GM12878 (cell line): Measurements from ENCODE around the gene FGD3.

Source experiments
- CREM ChIP-seq: IDR thresholded peaks from 2 replicates; pipeline ENCODE4 v1.6.1; 2014; ENCODE audit warnings: antibody characterized with exemption, low read depth
- FOS ChIP-seq: IDR thresholded peaks from 3 replicates; pipeline ENCODE4 v1.6.1; 2011; ENCODE audit warnings: borderline replicate concordance; ENCODE audit not compliant: insufficient read length; ENCODE audit errors: extremely low read depth
- JUND ChIP-seq: IDR thresholded peaks from 2 replicates; pipeline ENCODE4 v1.6.1; 2012; ENCODE audit warnings: low read depth, mild to moderate bottlenecking, low read length, improper control_type of control experiment, moderate library complexity
- LARP7 ChIP-seq: fragments of 450-650 bp; IDR thresholded peaks from 2 replicates; pipeline ENCODE4 v1.6.1; 2017; ENCODE audit warnings: mild to moderate bottlenecking
- POLR2A ChIP-seq: IDR thresholded peaks from 2 replicates; pipeline ENCODE4 v1.6.1; 2011; ENCODE audit warnings: low read depth, mild to moderate bottlenecking, low read length
- POLR2AphosphoS5 ChIP-seq: IDR thresholded peaks from 2 replicates; pipeline ENCODE4 v1.6.1; 2011; ENCODE audit warnings: mild to moderate bottlenecking, low read length, inconsistent platforms
- TF ChIP-seq, protein P1 (sequence below): IDR thresholded peaks from 2 replicates; pipeline ENCODE4 v1.6.1; 2011; ENCODE audit warnings: borderline replicate concordance, low read depth, mild to moderate bottlenecking, moderate library complexity, low read length; ENCODE audit not compliant: insufficient read depth, poor library complexity, severe bottlenecking
- TF ChIP-seq, protein P2 (sequence below): fragments of 150-350 bp; IDR thresholded peaks from 2 replicates; pipeline ENCODE4 v1.6.1; 2016; ENCODE audit warnings: low read depth, low read length
- TF ChIP-seq, protein P3 (sequence below): IDR thresholded peaks from 2 replicates; pipeline ENCODE4 v1.6.1; 2012; ENCODE audit warnings: low read depth, low read length, improper control_type of control experiment
- TF ChIP-seq, protein P4 (sequence below), 3 experiments: IDR thresholded peaks in 2 of 3; conservative IDR thresholded peaks in 1 of 3; 2 replicates each; pipeline ENCODE4 v1.5.1; 2011; ENCODE audit warnings: low read depth in 3 of 3, low read length in 3 of 3, mild to moderate bottlenecking in 3 of 3, control low read depth in 2 of 3, moderate library complexity in 2 of 3, inconsistent platforms in 1 of 3, mixed read lengths in 1 of 3; ENCODE audit not compliant: control insufficient read depth in 2 of 3, insufficient read depth in 1 of 3; ENCODE audit errors: extremely low read depth in 1 of 3
- TF ChIP-seq, protein P5 (sequence below): IDR thresholded peaks from 2 replicates; pipeline ENCODE4 v1.6.1; 2012; ENCODE audit warnings: low read depth, low read length, improper control_type of control experiment

DNA sequence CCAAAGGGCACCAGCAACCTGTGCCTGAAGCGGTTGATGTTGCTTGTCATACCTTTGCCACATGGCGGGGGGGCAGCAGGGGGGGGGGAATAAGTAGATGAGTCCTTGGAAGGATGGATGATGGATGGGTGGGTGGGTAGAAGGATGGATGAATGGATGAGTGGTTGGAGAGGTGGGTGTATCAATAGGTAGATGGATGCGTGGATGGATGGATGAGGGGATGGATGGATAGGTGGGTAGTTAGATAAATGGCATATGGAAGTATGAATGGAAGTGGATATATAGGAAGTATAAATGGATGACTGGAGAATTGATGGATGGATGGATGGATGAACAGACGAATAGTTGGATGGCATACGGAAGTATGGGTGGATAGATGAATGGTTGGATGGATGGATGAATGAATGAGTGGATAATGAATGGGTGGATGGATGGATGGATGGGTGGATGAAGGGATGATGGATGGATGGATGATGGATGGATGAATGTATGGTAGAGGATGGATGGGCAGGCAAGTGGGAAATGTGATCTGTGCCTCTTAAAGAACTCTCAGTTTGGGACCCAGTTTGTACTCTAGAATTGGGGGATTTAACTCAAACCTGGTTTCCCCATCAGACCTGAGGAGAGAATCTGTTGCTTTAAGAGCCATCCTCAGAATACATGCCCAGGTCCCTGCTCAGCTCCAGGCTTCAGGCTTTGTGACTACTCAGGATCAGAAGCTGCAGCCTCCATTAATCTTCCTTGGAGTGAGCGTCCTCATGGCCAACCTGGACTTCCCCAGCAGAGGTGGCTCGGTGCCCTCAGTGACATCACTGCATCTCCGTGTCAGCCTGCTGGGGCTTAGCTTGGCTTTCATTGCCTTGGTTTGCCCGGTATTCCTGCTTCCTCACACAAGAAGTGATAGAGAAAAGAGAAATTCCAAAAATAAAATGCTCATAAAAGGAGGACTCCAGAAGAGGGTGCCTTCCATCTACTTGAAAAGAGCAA, 83.6 kb downstream of the FGD3 start:
- TF ChIP-seq, protein P1, sequence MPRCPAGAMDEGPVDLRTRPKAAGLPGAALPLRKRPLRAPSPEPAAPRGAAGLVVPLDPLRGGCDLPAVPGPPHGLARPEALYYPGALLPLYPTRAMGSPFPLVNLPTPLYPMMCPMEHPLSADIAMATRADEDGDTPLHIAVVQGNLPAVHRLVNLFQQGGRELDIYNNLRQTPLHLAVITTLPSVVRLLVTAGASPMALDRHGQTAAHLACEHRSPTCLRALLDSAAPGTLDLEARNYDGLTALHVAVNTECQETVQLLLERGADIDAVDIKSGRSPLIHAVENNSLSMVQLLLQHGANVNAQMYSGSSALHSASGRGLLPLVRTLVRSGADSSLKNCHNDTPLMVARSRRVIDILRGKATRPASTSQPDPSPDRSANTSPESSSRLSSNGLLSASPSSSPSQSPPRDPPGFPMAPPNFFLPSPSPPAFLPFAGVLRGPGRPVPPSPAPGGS, result no peak
- TF ChIP-seq, protein P2, sequence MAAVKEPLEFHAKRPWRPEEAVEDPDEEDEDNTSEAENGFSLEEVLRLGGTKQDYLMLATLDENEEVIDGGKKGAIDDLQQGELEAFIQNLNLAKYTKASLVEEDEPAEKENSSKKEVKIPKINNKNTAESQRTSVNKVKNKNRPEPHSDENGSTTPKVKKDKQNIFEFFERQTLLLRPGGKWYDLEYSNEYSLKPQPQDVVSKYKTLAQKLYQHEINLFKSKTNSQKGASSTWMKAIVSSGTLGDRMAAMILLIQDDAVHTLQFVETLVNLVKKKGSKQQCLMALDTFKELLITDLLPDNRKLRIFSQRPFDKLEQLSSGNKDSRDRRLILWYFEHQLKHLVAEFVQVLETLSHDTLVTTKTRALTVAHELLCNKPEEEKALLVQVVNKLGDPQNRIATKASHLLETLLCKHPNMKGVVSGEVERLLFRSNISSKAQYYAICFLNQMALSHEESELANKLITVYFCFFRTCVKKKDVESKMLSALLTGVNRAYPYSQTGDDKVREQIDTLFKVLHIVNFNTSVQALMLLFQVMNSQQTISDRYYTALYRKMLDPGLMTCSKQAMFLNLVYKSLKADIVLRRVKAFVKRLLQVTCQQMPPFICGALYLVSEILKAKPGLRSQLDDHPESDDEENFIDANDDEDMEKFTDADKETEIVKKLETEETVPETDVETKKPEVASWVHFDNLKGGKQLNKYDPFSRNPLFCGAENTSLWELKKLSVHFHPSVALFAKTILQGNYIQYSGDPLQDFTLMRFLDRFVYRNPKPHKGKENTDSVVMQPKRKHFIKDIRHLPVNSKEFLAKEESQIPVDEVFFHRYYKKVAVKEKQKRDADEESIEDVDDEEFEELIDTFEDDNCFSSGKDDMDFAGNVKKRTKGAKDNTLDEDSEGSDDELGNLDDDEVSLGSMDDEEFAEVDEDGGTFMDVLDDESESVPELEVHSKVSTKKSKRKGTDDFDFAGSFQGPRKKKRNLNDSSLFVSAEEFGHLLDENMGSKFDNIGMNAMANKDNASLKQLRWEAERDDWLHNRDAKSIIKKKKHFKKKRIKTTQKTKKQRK, result no peak
- TF ChIP-seq POLR2A, result no peak
- no peak for TF ChIP-seq CREM
- no peak for TF ChIP-seq FOS
- no peak for TF ChIP-seq POLR2AphosphoS5
- TF ChIP-seq, protein P3, sequence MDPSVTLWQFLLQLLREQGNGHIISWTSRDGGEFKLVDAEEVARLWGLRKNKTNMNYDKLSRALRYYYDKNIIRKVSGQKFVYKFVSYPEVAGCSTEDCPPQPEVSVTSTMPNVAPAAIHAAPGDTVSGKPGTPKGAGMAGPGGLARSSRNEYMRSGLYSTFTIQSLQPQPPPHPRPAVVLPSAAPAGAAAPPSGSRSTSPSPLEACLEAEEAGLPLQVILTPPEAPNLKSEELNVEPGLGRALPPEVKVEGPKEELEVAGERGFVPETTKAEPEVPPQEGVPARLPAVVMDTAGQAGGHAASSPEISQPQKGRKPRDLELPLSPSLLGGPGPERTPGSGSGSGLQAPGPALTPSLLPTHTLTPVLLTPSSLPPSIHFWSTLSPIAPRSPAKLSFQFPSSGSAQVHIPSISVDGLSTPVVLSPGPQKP, result no peak
- TF ChIP-seq LARP7, result no peak
- TF ChIP-seq, protein P4, sequence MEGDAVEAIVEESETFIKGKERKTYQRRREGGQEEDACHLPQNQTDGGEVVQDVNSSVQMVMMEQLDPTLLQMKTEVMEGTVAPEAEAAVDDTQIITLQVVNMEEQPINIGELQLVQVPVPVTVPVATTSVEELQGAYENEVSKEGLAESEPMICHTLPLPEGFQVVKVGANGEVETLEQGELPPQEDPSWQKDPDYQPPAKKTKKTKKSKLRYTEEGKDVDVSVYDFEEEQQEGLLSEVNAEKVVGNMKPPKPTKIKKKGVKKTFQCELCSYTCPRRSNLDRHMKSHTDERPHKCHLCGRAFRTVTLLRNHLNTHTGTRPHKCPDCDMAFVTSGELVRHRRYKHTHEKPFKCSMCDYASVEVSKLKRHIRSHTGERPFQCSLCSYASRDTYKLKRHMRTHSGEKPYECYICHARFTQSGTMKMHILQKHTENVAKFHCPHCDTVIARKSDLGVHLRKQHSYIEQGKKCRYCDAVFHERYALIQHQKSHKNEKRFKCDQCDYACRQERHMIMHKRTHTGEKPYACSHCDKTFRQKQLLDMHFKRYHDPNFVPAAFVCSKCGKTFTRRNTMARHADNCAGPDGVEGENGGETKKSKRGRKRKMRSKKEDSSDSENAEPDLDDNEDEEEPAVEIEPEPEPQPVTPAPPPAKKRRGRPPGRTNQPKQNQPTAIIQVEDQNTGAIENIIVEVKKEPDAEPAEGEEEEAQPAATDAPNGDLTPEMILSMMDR (IDR thresholded peaks at IDR 0.05 in 2 of 3, conservative IDR thresholded peaks at IDR 0.05 in 1 of 3; ENCODE audit: control insufficient read depth in 2 of 3, extremely low read depth in 1 of 3, insufficient read depth in 1 of 3, low read depth in 3 of 3, low read length in 3 of 3), result no peak
- TF ChIP-seq, protein P5, sequence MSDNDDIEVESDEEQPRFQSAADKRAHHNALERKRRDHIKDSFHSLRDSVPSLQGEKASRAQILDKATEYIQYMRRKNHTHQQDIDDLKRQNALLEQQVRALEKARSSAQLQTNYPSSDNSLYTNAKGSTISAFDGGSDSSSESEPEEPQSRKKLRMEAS, result no peak
- TF ChIP-seq JUND, result no peak
